HFF-Myc (cell line): ENCODE results near the gene ACAD11.
"Not testable (repeated sequence)": the region's sequence is repeated elsewhere in the genome, so short reads cannot be mapped to it uniquely, and the experiment has no call there.

ENCODE experiments used
- DNase-seq: peaks from one replicate; pipeline ENCODE4 v3.0.0-alpha.2; 2011; ENCODE audit warnings: low read depth; ENCODE audit errors: extremely low read depth
- H3K4me3 ChIP-seq: replicated peaks from 2 replicates; pipeline ENCODE4 v1.5.1; 2011; ENCODE audit warnings: low read depth, mild to moderate bottlenecking, control low read depth, low read length
- CTCF ChIP-seq: IDR thresholded peaks from 2 replicates; pipeline ENCODE4 v1.5.1; 2012; ENCODE audit warnings: mild to moderate bottlenecking, low read depth, low read length, control low read depth; ENCODE audit errors: missing control alignments

The ACAD11 gene

GRCh38 chr3:132652640-132653270, 6.9 kb downstream of the ACAD11 start:
- no peak for TF ChIP-seq CTCF
- peak; percentile 40 for DNase-seq
- H3K4me3 ChIP-seq = no peak overlapping the region

GRCh38 chr3:132650153-132650552, 9.5 kb downstream of the ACAD11 start:
- no peak overlapping the region for H3K4me3 ChIP-seq
- no peak for TF ChIP-seq CTCF
- no peak for DNase-seq

GRCh38 chr3:132645058-132645457, 14.6 kb downstream of the ACAD11 start:
- TF ChIP-seq CTCF = no peak
- DNase-seq = no peak
- H3K4me3 ChIP-seq = no peak overlapping the region

- no peak overlapping the region for H3K4me3 ChIP-seq
- DNase-seq = no peak
- TF ChIP-seq CTCF = no peak
Measured at GRCh38 chr3:132643366-132643765, 16.2 kb downstream of the ACAD11 start.

- H3K4me3 ChIP-seq = no peak overlapping the region
- TF ChIP-seq CTCF = no peak
- no peak for DNase-seq
Measured at GRCh38 chr3:132642539-132642847, 17.1 kb downstream of the ACAD11 start.

DNA sequence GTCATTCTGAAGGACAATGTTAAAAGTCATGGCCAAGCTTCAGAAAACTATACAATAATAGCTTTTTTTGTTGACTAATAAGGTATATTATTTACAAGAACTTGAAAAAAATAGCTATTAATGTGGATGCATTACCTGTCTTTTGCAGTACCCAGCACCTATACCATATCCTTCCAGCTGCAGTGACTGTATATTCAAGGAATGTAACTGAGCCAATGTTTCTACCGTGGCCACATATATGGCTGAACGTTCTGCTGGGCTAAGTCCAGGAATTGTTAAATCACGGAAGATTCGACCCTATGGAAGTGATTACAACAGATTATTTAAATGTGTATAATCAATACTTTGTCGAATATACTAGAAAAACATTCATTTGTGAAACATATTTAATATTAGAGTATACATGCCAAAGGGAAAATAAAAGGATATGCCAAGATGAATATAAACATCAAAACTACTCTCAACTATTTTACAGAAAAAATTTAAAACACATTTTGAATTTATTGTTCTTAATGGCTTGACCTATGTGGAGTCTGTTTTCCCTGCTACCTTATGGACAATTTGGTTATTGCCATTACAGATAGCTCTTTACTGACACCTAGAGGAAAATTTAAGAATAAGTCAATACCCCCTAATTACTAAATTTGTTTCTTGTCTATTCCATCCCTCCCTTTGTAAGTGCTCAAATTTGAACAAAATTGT, 17.6 kb downstream of the ACAD11 start:
- TF ChIP-seq CTCF = peak; percentile 32
- no peak overlapping the region for H3K4me3 ChIP-seq
- DNase-seq = peak; percentile 42

GRCh38 chr3:132641427-132641826, 18.2 kb downstream of the ACAD11 start:
- not testable (repeated sequence) for DNase-seq, H3K4me3 ChIP-seq
